Ascending aorta (tissue), 2 donors: ENCODE data around the gene BMPR1B. TPM values are rescaled to one million over a fixed set of nuclear protein-coding genes. Genes with fewer than 3 reads are reported as not detected.
A peak's percentile ranks its signal among the peaks of the same experiment; 100 is the strongest.

ENCODE experiments used
- DNase-seq, 2 donors: peaks; one replicate each; pipeline ENCODE4 v3.0.0-alpha.2; 2019; ENCODE audit warnings: low spot score in 2 of 2
- H3K27ac ChIP-seq, 2 donors: fragments of 200-600 bp; sonication (generic); one replicate each; pipeline ENCODE4 v1.5.1; 2016 to 2017; ENCODE audit warnings: mild to moderate bottlenecking in 1 of 2
- H3K27me3 ChIP-seq: fragments of 200-600 bp; sonication (generic); one replicate; pipeline ENCODE4 v1.5.1; 2017
- H3K36me3 ChIP-seq, 2 donors: fragments of 200-600 bp; sonication (generic); one replicate each; pipeline ENCODE4 v1.5.1; 2016
- H3K4me1 ChIP-seq, 2 donors: fragments of 200-600 bp; sonication (generic); one replicate each; pipeline ENCODE4 v1.5.1; 2016 to 2017; ENCODE audit warnings: mild to moderate bottlenecking in 1 of 2
- H3K4me3 ChIP-seq, 2 donors: fragments of 200-600 bp; sonication (generic); one replicate each; pipeline ENCODE4 v1.5.1; 2016 to 2017; ENCODE audit warnings: mild to moderate bottlenecking in 1 of 2
- H3K9me3 ChIP-seq, 2 donors: fragments of 200-600 bp; sonication (generic); one replicate each; pipeline ENCODE4 v1.5.1; 2016
- CTCF ChIP-seq, 3 experiments: fragments of 200-600 bp in 2 of 3; fragments of 450-650 bp in 1 of 3; sonication (generic) in 2 of 3; IDR thresholded peaks; one replicate each; pipeline ENCODE4 v1.5.1; 2016 to 2019; ENCODE audit warnings: antibody characterized with exemption in 3 of 3, mild to moderate bottlenecking in 1 of 3, moderate library complexity in 1 of 3
- intact Hi-C: fragments of 100-400 bp; cut with DNase I; formaldehyde crosslinking; loops from one replicate; pipeline ENCODE4 v1.15.1; 2023
- total RNA-seq: library from RNA; depleted of rRNA; stranded (reverse); fragments of >200 nt; gene quantifications from one replicate; pipeline ENCODE4 v1.1.0, GENCODE V29; 2016

BMPR1B gene
- total RNA-seq, 1 donor from 2014 or later = 3.8 TPM

- TF ChIP-seq CTCF (IDR thresholded peaks at IDR 0.05) = no peak
- intact Hi-C loops = no loop called here
- peaks cover 0 to 5% of the 10 kb centered on the region in 2 donors for H3K4me1 ChIP-seq
- H3K27me3 ChIP-seq = no peaks in the 10 kb centered on the region
- no peak for DNase-seq
- no peaks in the 10 kb centered on the region for H3K36me3 ChIP-seq
- no peaks in the 10 kb centered on the region for H3K9me3 ChIP-seq
- no peak overlapping the region for H3K4me3 ChIP-seq
- no peak overlapping the region for H3K27ac ChIP-seq
These were observed 168.1 kb downstream of the BMPR1B start for GRCh38 chr4:94925764-94926347.

- no peaks in the 10 kb centered on the region for H3K9me3 ChIP-seq
- no peaks in the 10 kb centered on the region for H3K36me3 ChIP-seq
- intact Hi-C loops = no loop called here
- H3K4me3 ChIP-seq = no peak overlapping the region
- TF ChIP-seq CTCF (IDR thresholded peaks at IDR 0.05) = no peak
- no peak for DNase-seq
- H3K27ac ChIP-seq = no peak overlapping the region
- H3K27me3 ChIP-seq = no peaks in the 10 kb centered on the region
- peaks cover 0 to 5% of the 10 kb centered on the region in 2 donors for H3K4me1 ChIP-seq
These were observed 169.2 kb downstream of the BMPR1B start for GRCh38 chr4:94926936-94927335.

- intact Hi-C loops = no loop called here
- TF ChIP-seq CTCF (IDR thresholded peaks at IDR 0.05) = no peak
- Histone ChIP-seq H3K27ac (no peak overlapping the region), H3K4me3 (no peak overlapping the region), H3K4me1 (peaks cover 0 to 5% of the 10 kb centered on the region in 2 donors), H3K9me3 (no peaks in the 10 kb centered on the region), H3K36me3 (no peaks in the 10 kb centered on the region), H3K27me3 (no peaks in the 10 kb centered on the region)
- DNase-seq = no peak
These were observed 169.9 kb downstream of the BMPR1B start for GRCh38 chr4:94927696-94928095.

GRCh38 chr4:94929696-94930095, 171.9 kb downstream of the BMPR1B start:
- TF ChIP-seq CTCF (IDR thresholded peaks at IDR 0.05) = no peak
- H3K4me1 ChIP-seq = peaks cover 0 to 5% of the 10 kb centered on the region in 2 donors
- DNase-seq = no peak
- H3K27me3 ChIP-seq = no peaks in the 10 kb centered on the region
- H3K9me3 ChIP-seq = no peaks in the 10 kb centered on the region
- intact Hi-C loops = no loop called here
- H3K36me3 ChIP-seq = no peaks in the 10 kb centered on the region
- H3K4me3 ChIP-seq = no peak overlapping the region
- peak overlapping the region in 1 of 2 donors; percentile 32 for H3K27ac ChIP-seq

- no peak for DNase-seq
- TF ChIP-seq CTCF (IDR thresholded peaks at IDR 0.05) = no peak
- H3K36me3 ChIP-seq = no peaks in the 10 kb centered on the region
- H3K9me3 ChIP-seq = no peaks in the 10 kb centered on the region
- H3K27me3 ChIP-seq = no peaks in the 10 kb centered on the region
- intact Hi-C loops = no loop called here
- no peak overlapping the region for H3K4me3 ChIP-seq
- H3K4me1 ChIP-seq = peaks cover 0 to 9% of the 10 kb centered on the region in 2 donors
- H3K27ac ChIP-seq = no peak overlapping the region
These were observed 173.9 kb downstream of the BMPR1B start for GRCh38 chr4:94931626-94932025.

GRCh38 chr4:94932366-94932765, 174.6 kb downstream of the BMPR1B start:
- H3K4me3 ChIP-seq = no peak overlapping the region
- DNase-seq = no peak
- H3K27ac ChIP-seq = no peak overlapping the region
- H3K36me3 ChIP-seq = no peaks in the 10 kb centered on the region
- no peaks in the 10 kb centered on the region for H3K9me3 ChIP-seq
- no peak for TF ChIP-seq CTCF (IDR thresholded peaks at IDR 0.05)
- intact Hi-C loops = no loop called here
- peaks cover 0 to 10% of the 10 kb centered on the region in 2 donors for H3K4me1 ChIP-seq
- H3K27me3 ChIP-seq = no peaks in the 10 kb centered on the region
